HG02840 (cell line): ENCODE data around the gene TMEM141.

Source experiments
- ATAC-seq: cut with Tn5 transposase; IDR thresholded peaks from one replicate; pipeline ENCODE4 v1.9.1; 2021; ENCODE audit warnings: mild to moderate bottlenecking, moderate library complexity, moderate number of reproducible peaks; ENCODE audit not compliant: unreplicated experiment, low FRiP score

Gene TMEM141

DNA sequence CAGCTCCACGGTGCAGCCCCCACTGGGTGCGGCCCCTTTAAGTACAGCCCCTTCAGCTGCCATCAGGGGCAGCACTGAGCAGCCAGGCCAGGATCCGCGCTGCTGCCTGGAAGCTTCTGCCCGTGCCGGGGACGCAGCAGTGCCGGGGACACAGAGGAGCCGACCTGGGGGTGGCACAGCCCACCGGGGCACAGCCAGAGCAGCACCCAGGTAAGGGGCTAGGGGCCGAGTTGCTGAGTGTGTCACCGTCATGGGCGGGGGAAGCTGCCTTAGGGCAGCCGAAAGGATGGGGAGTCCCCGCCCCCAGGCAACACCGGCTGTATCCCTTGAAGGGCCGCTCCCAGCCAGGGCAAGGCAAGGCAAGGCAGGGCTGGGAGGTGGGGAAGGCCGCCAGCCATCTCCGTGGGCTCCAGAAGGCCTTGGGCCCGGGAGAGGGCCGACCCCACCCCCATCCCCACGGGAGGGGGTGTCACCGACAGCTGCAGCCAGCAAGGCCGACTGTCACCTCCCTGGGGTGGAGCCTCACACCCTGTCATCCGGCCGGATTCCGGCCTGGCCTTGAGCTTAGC is 51.3 kb downstream of the TMEM141 start, which contains the start of gene AJM1:
Gene AJM1 (plus strand): TSS at position 99 of the 569 bp plus-strand sequence. CDS start 1,937 bp downstream, outside the sequence.
- peak; percentile 57 for ATAC-seq
